Measurements from ENCODE around the gene SHROOM4.

Gene SHROOM4

DNA sequence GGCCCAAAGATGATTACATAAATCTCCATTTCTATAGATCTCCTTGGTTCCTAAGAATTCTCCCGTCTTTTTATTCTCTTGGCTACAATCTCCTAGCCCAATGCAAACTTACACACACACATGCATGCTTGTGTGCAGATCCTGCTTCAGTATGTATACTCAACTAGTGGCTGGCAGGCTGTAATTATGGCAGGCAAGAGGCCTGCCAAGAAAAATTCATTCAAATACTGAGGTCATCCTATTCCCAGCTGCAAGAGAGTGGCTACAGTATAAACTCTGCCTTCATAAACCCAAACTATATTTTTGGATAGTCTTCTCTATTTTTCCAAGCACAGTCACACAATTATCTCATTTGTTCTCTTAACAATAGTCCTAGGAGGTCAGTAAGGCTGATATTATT is 95.2 kb downstream of the SHROOM4 start:
- H3K9me3 ChIP-seq (ENCODE audit: low read length) = no peaks in the 10 kb centered on the region
- no peaks in the 10 kb centered on the region for H3K36me3 ChIP-seq (ENCODE audit: insufficient read depth, low read length)
- H3K4me3 ChIP-seq (ENCODE audit: low read length) = no peak overlapping the region
- no peaks in the 10 kb centered on the region for H3K27me3 ChIP-seq (ENCODE audit: insufficient read depth, low read length)
- H2AFZ ChIP-seq (ENCODE audit: low read depth, low read length) = no peak overlapping the region
- H3K4me1 ChIP-seq (ENCODE audit: insufficient read depth, low read length) = no peaks in the 10 kb centered on the region

DNA sequence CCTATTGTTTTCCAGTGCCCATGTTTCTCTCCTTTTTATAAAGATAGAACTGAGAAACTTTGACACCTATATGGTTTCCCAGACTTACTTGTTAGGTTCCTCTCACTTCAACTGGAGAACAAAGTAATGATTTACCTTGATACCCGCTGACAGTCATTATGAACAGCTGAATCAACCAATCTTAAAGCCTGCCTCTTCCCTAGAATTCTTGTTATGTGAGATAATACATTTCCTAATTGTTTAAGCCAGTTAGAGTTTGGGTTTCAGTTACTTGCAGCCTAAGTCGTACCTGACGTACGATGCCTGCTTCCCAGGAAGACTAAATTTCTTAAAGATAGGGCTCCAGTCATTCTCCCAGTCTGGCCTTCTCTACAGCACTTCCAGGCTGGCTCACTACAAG is 97.3 kb downstream of the SHROOM4 start:
- no peaks in the 10 kb centered on the region for H3K9me3 ChIP-seq (ENCODE audit: low read length)
- no peaks in the 10 kb centered on the region for H3K36me3 ChIP-seq (ENCODE audit: insufficient read depth, low read length)
- H3K27me3 ChIP-seq (ENCODE audit: insufficient read depth, low read length) = no peaks in the 10 kb centered on the region
- H3K4me1 ChIP-seq (ENCODE audit: insufficient read depth, low read length) = no peaks in the 10 kb centered on the region
- H3K4me3 ChIP-seq (ENCODE audit: low read length) = no peak overlapping the region
- H2AFZ ChIP-seq (ENCODE audit: low read depth, low read length) = no peak overlapping the region

GRCh38 chrX:50712777-50713176 is 101.2 kb downstream of the SHROOM4 start:
- Histone ChIP-seq H3K9me3 (ENCODE audit: low read length) (no peaks in the 10 kb centered on the region), H3K27me3 (ENCODE audit: insufficient read depth, low read length) (peaks cover 5% of the 10 kb centered on the region), H3K4me1 (ENCODE audit: insufficient read depth, low read length) (no peaks in the 10 kb centered on the region), H3K4me3 (ENCODE audit: low read length) (no peak overlapping the region), H3K36me3 (ENCODE audit: insufficient read depth, low read length) (no peaks in the 10 kb centered on the region), H2AFZ (ENCODE audit: low read depth, low read length) (no peak overlapping the region)

DNA sequence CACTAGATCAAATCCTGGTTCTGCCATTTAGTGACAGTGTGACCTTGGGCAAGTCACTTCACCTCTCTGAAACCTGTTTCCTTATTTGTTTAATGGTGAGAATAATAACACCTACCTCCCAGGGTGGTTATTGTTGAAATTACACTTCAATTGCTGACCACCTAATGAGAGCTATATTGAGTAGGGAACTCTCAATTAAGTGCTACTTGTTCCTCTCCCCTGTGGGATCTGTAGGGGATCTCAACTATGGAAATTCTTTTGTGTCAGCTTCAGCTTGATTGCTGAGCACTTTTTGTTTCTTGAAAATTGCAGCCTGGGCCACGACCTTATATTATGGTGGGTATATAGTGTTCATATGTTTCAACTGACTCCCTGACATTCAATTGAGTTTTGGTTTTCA is 102.1 kb downstream of the SHROOM4 start:
- Histone ChIP-seq H3K4me1 (ENCODE audit: insufficient read depth, low read length) (no peaks in the 10 kb centered on the region), H3K27me3 (ENCODE audit: insufficient read depth, low read length) (peaks cover 5% of the 10 kb centered on the region), H3K36me3 (ENCODE audit: insufficient read depth, low read length) (no peaks in the 10 kb centered on the region), H2AFZ (ENCODE audit: low read depth, low read length) (no peak overlapping the region), H3K9me3 (ENCODE audit: low read length) (no peaks in the 10 kb centered on the region), H3K4me3 (ENCODE audit: low read length) (no peak overlapping the region)

- Histone ChIP-seq H3K9me3 (ENCODE audit: low read length) (no peaks in the 10 kb centered on the region), H3K27me3 (ENCODE audit: insufficient read depth, low read length) (peaks cover 10% of the 10 kb centered on the region), H3K4me3 (ENCODE audit: low read length) (no peak overlapping the region), H2AFZ (ENCODE audit: low read depth, low read length) (no peak overlapping the region), H3K36me3 (ENCODE audit: insufficient read depth, low read length) (no peaks in the 10 kb centered on the region), H3K4me1 (ENCODE audit: insufficient read depth, low read length) (no peaks in the 10 kb centered on the region)
These were observed 105.9 kb downstream of the SHROOM4 start for GRCh38 chrX:50707955-50708699.

DNA sequence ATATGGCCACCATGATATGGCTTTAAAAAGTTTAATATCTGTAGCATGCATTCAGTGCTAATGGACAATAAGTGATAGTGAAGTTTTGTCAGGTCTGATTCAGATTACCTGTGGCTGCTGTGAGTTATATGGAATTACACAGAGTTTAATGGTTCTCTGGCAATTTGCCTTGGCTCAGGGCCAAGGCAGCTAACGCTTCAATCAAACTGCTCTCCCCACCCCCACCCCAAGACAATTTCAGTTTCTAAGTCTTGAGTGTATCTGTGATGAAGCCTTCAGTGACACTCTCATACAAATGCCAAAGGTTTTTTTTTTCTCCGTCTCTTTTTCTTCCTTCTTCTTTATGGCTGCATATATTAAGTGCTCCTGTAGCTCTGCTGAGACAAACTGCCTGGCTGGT is 106.6 kb downstream of the SHROOM4 start:
- no peak overlapping the region for H3K4me3 ChIP-seq (ENCODE audit: low read length)
- H3K9me3 ChIP-seq (ENCODE audit: low read length) = no peaks in the 10 kb centered on the region
- no peak overlapping the region for H2AFZ ChIP-seq (ENCODE audit: low read depth, low read length)
- no peaks in the 10 kb centered on the region for H3K4me1 ChIP-seq (ENCODE audit: insufficient read depth, low read length)
- peaks cover 10% of the 10 kb centered on the region for H3K27me3 ChIP-seq (ENCODE audit: insufficient read depth, low read length)
- no peaks in the 10 kb centered on the region for H3K36me3 ChIP-seq (ENCODE audit: insufficient read depth, low read length)

- no peaks in the 10 kb centered on the region for H3K4me1 ChIP-seq (ENCODE audit: insufficient read depth, low read length)
- no peak overlapping the region for H3K4me3 ChIP-seq (ENCODE audit: low read length)
- H3K9me3 ChIP-seq (ENCODE audit: low read length) = no peaks in the 10 kb centered on the region
- no peak overlapping the region for H2AFZ ChIP-seq (ENCODE audit: low read depth, low read length)
- H3K27me3 ChIP-seq (ENCODE audit: insufficient read depth, low read length) = peaks cover 10% of the 10 kb centered on the region
- no peaks in the 10 kb centered on the region for H3K36me3 ChIP-seq (ENCODE audit: insufficient read depth, low read length)
These were observed 109.0 kb downstream of the SHROOM4 start for GRCh38 chrX:50705042-50705441.

- H3K27me3 ChIP-seq (ENCODE audit: insufficient read depth, low read length) = peaks cover 10% of the 10 kb centered on the region
- no peak overlapping the region for H3K4me3 ChIP-seq (ENCODE audit: low read length)
- no peaks in the 10 kb centered on the region for H3K9me3 ChIP-seq (ENCODE audit: low read length)
- H2AFZ ChIP-seq (ENCODE audit: low read depth, low read length) = no peak overlapping the region
- peaks cover 3% of the 10 kb centered on the region for H3K4me1 ChIP-seq (ENCODE audit: insufficient read depth, low read length)
- no peaks in the 10 kb centered on the region for H3K36me3 ChIP-seq (ENCODE audit: insufficient read depth, low read length)
These were observed 109.6 kb downstream of the SHROOM4 start for GRCh38 chrX:50704360-50704759.

DNA sequence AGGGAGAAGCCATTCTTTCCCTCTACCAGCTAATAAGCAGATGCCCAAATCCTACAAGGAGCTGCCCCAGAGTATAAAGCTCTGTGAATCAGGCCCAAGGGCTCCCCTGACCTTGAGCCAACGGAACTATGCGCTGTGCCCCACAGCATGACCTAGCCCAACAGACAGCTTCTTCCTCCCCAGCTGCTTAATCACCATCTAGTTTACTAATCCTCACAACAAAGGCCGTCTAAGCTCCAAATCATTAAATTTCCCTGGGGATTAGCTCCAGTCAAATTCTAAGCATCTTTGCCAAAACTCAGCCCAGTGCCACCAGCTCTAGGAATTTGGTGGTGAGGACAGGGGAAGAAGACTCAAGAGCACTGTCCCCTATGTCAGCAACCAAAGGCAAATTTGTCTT is 113.1 kb downstream of the SHROOM4 start:
- H3K9me3 ChIP-seq (ENCODE audit: low read length) = no peaks in the 10 kb centered on the region
- H2AFZ ChIP-seq (ENCODE audit: low read depth, low read length) = no peak overlapping the region
- H3K36me3 ChIP-seq (ENCODE audit: insufficient read depth, low read length) = no peaks in the 10 kb centered on the region
- H3K4me3 ChIP-seq (ENCODE audit: low read length) = no peak overlapping the region
- H3K27me3 ChIP-seq (ENCODE audit: insufficient read depth, low read length) = peaks cover 5% of the 10 kb centered on the region
- H3K4me1 ChIP-seq (ENCODE audit: insufficient read depth, low read length) = peaks cover 16% of the 10 kb centered on the region

- Histone ChIP-seq H3K4me1 (ENCODE audit: insufficient read depth, low read length) (peaks cover 16% of the 10 kb centered on the region), H2AFZ (ENCODE audit: low read depth, low read length) (no peak overlapping the region), H3K36me3 (ENCODE audit: insufficient read depth, low read length) (no peaks in the 10 kb centered on the region), H3K4me3 (ENCODE audit: low read length) (no peak overlapping the region), H3K27me3 (ENCODE audit: insufficient read depth, low read length) (no peaks in the 10 kb centered on the region), H3K9me3 (ENCODE audit: low read length) (no peaks in the 10 kb centered on the region)
These were observed 115.0 kb downstream of the SHROOM4 start for GRCh38 chrX:50698944-50699343.

DNA sequence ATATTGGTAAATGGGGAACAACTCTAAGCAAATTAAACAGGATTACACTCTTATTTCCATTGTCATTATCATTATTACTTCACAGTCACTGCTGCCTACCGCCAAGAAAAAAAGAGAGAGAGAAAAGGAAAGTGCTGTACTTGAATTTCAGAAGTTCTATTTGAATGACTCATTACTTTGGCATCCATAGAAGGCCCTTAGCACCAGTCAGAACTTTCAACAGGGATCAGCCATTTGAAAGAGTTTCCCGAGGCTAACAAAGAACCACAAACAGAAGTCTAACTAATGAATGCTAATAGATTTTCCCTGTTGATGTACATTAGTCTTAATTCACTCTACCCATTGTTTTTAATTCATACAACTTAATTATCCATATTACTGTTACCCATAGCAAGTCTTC is 116.3 kb downstream of the SHROOM4 start:
- no peaks in the 10 kb centered on the region for H3K27me3 ChIP-seq (ENCODE audit: insufficient read depth, low read length)
- no peaks in the 10 kb centered on the region for H3K36me3 ChIP-seq (ENCODE audit: insufficient read depth, low read length)
- H2AFZ ChIP-seq (ENCODE audit: low read depth, low read length) = no peak overlapping the region
- no peaks in the 10 kb centered on the region for H3K9me3 ChIP-seq (ENCODE audit: low read length)
- H3K4me3 ChIP-seq (ENCODE audit: low read length) = no peak overlapping the region
- H3K4me1 ChIP-seq (ENCODE audit: insufficient read depth, low read length) = peaks cover 16% of the 10 kb centered on the region

DNA sequence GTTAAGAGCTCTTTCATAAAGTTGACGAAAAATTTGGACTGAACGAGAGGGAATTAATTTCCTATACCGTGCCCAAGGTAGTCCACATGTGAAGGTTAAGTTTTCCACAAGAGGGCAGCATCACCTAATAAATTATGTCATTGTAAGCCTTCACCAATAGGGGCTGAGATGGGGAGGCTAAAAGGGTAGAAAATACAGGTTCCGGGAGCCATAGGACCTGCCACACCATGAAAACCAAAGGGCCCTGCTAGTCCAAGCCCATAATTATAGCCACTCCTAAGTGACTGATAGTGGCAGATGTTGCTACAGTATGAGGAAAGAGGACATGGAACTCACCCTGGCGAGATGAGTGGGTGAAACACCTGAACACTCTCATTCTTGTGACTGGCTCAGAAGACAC is 122.2 kb downstream of the SHROOM4 start:
- Histone ChIP-seq H3K36me3 (ENCODE audit: insufficient read depth, low read length) (no peaks in the 10 kb centered on the region), H3K27me3 (ENCODE audit: insufficient read depth, low read length) (no peaks in the 10 kb centered on the region), H2AFZ (ENCODE audit: low read depth, low read length) (no peak overlapping the region), H3K4me1 (ENCODE audit: insufficient read depth, low read length) (no peaks in the 10 kb centered on the region), H3K9me3 (ENCODE audit: low read length) (no peaks in the 10 kb centered on the region), H3K4me3 (ENCODE audit: low read length) (no peak overlapping the region)

- no peaks in the 10 kb centered on the region for H3K36me3 ChIP-seq (ENCODE audit: insufficient read depth, low read length)
- H3K4me1 ChIP-seq (ENCODE audit: insufficient read depth, low read length) = no peaks in the 10 kb centered on the region
- H3K4me3 ChIP-seq (ENCODE audit: low read length) = no peak overlapping the region
- no peaks in the 10 kb centered on the region for H3K27me3 ChIP-seq (ENCODE audit: insufficient read depth, low read length)
- H2AFZ ChIP-seq (ENCODE audit: low read depth, low read length) = no peak overlapping the region
- no peaks in the 10 kb centered on the region for H3K9me3 ChIP-seq (ENCODE audit: low read length)
These were observed 129.1 kb downstream of the SHROOM4 start for GRCh38 chrX:50684871-50685270.

GRCh38 chrX:50680990-50681389 is 133.0 kb downstream of the SHROOM4 start:
- Histone ChIP-seq H3K36me3 (ENCODE audit: insufficient read depth, low read length) (no peaks in the 10 kb centered on the region), H3K4me3 (ENCODE audit: low read length) (no peak overlapping the region), H3K9me3 (ENCODE audit: low read length) (no peaks in the 10 kb centered on the region), H3K4me1 (ENCODE audit: insufficient read depth, low read length) (no peaks in the 10 kb centered on the region), H2AFZ (ENCODE audit: low read depth, low read length) (no peak overlapping the region), H3K27me3 (ENCODE audit: insufficient read depth, low read length) (no peaks in the 10 kb centered on the region)
